ENCODE results near the gene POU3F1. TPM values are rescaled to one million over a fixed set of nuclear protein-coding genes. Genes with fewer than 3 reads are reported as not detected.
A peak's percentile ranks its signal among the peaks of the same experiment; 100 is the strongest.

Gene POU3F1
- total RNA-seq, 1 experiment from 2014 or later: 5.8 TPM

DNA sequence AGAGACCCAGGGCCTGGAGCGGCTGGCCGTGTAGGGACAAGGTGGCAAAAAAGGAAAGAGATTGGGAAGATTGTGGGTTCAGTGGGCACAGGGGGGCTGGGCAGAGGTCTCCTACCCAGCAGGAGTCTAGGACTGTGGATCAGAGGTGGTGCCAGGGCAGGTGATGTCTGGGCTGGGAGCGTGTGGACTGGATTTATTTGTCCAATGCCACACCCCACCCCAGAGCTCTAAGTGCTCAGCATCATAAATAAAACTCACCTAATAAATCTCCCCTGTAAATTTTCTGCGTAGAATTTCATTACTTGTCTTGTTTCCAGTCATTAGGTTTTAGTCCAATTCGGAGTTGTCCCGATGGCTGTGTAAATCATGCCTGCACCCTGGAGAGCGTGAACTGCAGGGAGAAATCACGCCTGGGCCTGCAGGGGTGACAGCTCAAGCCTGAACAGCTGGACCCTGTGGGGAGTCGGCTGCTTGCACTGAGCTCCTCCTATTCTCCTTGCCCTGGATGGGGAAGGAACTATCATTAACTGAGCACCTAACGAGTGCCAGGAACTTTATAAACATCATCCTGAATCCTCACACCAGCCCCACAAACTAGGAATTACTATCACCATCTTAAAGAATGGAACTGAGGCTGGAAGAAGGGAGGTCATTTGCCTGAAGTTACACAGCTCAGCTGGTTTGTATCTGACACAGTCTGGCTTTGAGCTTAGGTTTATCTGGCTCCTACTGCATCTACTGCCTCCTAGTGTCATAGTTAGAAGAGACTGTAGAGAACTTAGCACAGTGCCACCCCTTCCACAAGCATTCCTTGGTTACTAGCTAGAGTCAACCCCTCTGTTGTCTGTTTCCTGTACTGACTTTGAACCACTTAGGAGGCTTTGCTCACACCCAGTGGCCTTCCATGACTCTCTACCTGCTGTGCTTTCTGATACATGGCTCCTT, 25.0 kb upstream of the POU3F1 start:
- H3K4me2 ChIP-seq (ENCODE audit: insufficient read depth, insufficient read length, low read length): no peak overlapping the region
- Mint-ChIP-seq H3K36me3 (ENCODE audit: insufficient read depth in 1 of 3, low read depth in 3 of 3) (no peaks in the 10 kb centered on the region), H3K27ac (no peak overlapping the region; a peak in 1 of 7 replicates), H3K4me3 (no peak overlapping the region), H3K4me1 (peaks cover 33 to 53% of the 10 kb centered on the region in 2 experiments), H3K27me3 (ENCODE audit: low read depth) (no peaks in the 10 kb centered on the region; the same call in 1 of the 2 replicates), H3K9me3 (no peaks in the 10 kb centered on the region; a peak in 1 of 5 replicates)
- no peak for DNase-seq
- H3K4me1 ChIP-seq (ENCODE audit: insufficient read depth, low read length): no peaks in the 10 kb centered on the region; the same call in none of the 2 replicates
- H3T11ph ChIP-seq (ENCODE audit: low read length): no peak overlapping the region
- H3K23me2 ChIP-seq (ENCODE audit: insufficient read length, low read depth, low read length, poor library complexity, severe bottlenecking): no peaks in the 10 kb centered on the region
- no peaks in the 10 kb centered on the region for H3K79me1 ChIP-seq (ENCODE audit: insufficient read depth, low read depth, low read length, poor library complexity, severe bottlenecking)
- no peak overlapping the region for H3K4ac ChIP-seq (ENCODE audit: low read depth, low read length)
- H2BK120ac ChIP-seq (ENCODE audit: low read depth, low read length, poor library complexity, severe bottlenecking): no peak overlapping the region
- H2BK5ac ChIP-seq (ENCODE audit: insufficient read length, low read length): no peak overlapping the region
- H3K9ac ChIP-seq (ENCODE audit: extremely low read depth, insufficient read length, low read length): no peak overlapping the region
- no peak overlapping the region for H4K8ac ChIP-seq (replicated peaks; ENCODE audit: insufficient read length, low read depth, low read length)
- no peak overlapping the region for H4K5ac ChIP-seq (ENCODE audit: insufficient read length, low read depth, low read length)
- no peak overlapping the region for H3K56ac ChIP-seq (ENCODE audit: insufficient read length, low read depth, low read length)
- no peak overlapping the region for H2AK5ac ChIP-seq (ENCODE audit: insufficient read length, low read length)
- H3K14ac ChIP-seq (ENCODE audit: insufficient read depth, low read length): no peak overlapping the region
- TF ChIP-seq, protein P1, sequence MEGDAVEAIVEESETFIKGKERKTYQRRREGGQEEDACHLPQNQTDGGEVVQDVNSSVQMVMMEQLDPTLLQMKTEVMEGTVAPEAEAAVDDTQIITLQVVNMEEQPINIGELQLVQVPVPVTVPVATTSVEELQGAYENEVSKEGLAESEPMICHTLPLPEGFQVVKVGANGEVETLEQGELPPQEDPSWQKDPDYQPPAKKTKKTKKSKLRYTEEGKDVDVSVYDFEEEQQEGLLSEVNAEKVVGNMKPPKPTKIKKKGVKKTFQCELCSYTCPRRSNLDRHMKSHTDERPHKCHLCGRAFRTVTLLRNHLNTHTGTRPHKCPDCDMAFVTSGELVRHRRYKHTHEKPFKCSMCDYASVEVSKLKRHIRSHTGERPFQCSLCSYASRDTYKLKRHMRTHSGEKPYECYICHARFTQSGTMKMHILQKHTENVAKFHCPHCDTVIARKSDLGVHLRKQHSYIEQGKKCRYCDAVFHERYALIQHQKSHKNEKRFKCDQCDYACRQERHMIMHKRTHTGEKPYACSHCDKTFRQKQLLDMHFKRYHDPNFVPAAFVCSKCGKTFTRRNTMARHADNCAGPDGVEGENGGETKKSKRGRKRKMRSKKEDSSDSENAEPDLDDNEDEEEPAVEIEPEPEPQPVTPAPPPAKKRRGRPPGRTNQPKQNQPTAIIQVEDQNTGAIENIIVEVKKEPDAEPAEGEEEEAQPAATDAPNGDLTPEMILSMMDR (conservative IDR thresholded peaks at IDR 0.05): peak; percentile 67
- H4K91ac ChIP-seq (ENCODE audit: insufficient read length, low read depth, low read length): no peak overlapping the region
- no peaks in the 10 kb centered on the region for H3K79me2 ChIP-seq (ENCODE audit: insufficient read depth, low read length)
- no peaks in the 10 kb centered on the region for H3K9me3 ChIP-seq (ENCODE audit: control insufficient read depth, low read depth, low read length)
- no peak overlapping the region for H2AFZ ChIP-seq (ENCODE audit: low read length)
- no peak overlapping the region for H3K18ac ChIP-seq (ENCODE audit: insufficient read length, low read depth, low read length)
- no peak overlapping the region for H3K23ac ChIP-seq (ENCODE audit: insufficient read length, low read depth, low read length)
- H2BK12ac ChIP-seq (ENCODE audit: insufficient read length, low read depth, low read length): no peak overlapping the region
- no peak overlapping the region for H2BK20ac ChIP-seq (ENCODE audit: low read depth, low read length, poor library complexity, severe bottlenecking)
- WGBS (ENCODE audit: extremely low coverage, insufficient read length, low lambda C conversion rate): no CpG with 5 or more reads among the region's 10 CpGs
- no peaks in the 10 kb centered on the region for H4K20me1 ChIP-seq (ENCODE audit: control insufficient read depth, insufficient read depth, insufficient read length)
- no peak overlapping the region for H2BK15ac ChIP-seq (ENCODE audit: low read depth, low read length)
- no peaks in the 10 kb centered on the region for H3K27me3 ChIP-seq (ENCODE audit: insufficient read depth, low read length)
- H3K27ac ChIP-seq (ENCODE audit: insufficient read length, low read depth, low read length): no peak overlapping the region

All from H9 (cell line).